Measurements from ENCODE around the gene APBA2. TPM values are rescaled to one million over a fixed set of nuclear protein-coding genes. Genes with fewer than 3 reads are reported as not detected.

APBA2 gene
- polyA plus RNA-seq, 2 of the 4 experiments (the other 2 are of a cell fraction): 11.4 to 12.6 TPM

DNA sequence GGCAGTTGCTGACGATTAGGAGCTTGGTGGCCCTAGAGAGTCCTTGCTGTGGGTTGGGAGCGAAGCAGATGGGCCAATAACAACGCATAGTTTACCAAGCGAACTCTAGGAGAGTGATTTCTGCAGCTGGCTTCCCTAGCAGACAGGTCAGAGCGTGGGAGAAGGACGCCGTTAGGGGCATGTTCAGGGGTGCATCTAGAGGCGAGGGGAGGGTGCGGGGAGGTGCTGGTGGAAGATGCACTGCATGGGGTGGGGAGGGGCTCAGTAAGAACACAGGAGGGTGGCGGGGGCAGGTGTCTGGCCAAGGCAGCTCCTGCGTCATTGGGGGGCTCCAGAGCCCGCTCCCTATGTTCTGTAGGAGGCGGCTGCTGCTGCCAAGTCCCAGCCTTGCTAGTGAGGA, 8.9 kb downstream of the APBA2 start:
- POLR2A ChIA-PET: no interaction called here
- Histone ChIP-seq H3K4me3 (no peak overlapping the region), H3K4me2 (no peak overlapping the region), H3K27ac (no peak overlapping the region), H3K4me1 (peaks cover 16% of the 10 kb centered on the region), H3K9me3 (no peaks in the 10 kb centered on the region)
- DNase-seq (ENCODE audit: low read depth in 1 of 2, low spot score in 1 of 2) (no peak), ATAC-seq (no peak), FAIRE-seq (no peak)
- TF ChIP-seq TFCP2L1 (CRISPR knock-in tag; IDR thresholded peaks at IDR 0.05) (no peak), MYC (IDR thresholded peaks at IDR 0.05; ENCODE audit: borderline replicate concordance, low read length) (no peak), EHF (CRISPR knock-in tag; IDR thresholded peaks at IDR 0.05) (no peak), RFX5 (IDR thresholded peaks at IDR 0.05) (no peak), HDAC2 (IDR thresholded peaks at IDR 0.05) (no peak), POLR2AphosphoS2 (conservative IDR thresholded peaks at IDR 0.05; ENCODE audit: low read length) (no peak), FOSB (CRISPR knock-in tag; IDR thresholded peaks at IDR 0.05) (no peak), CEBPB (IDR thresholded peaks at IDR 0.05) (no peak), BHLHE40 (IDR thresholded peaks at IDR 0.05; ENCODE audit: low read depth, low read length) (no peak), RARB (CRISPR knock-in tag; IDR thresholded peaks at IDR 0.05) (no peak), CBX8 (IDR thresholded peaks at IDR 0.05) (no peak), KDM5A (IDR thresholded peaks at IDR 0.05) (no peak), ESRRA (IDR thresholded peaks at IDR 0.05; ENCODE audit: borderline replicate concordance, low read length) (no peak), CBX2 (IDR thresholded peaks at IDR 0.05; ENCODE audit: borderline replicate concordance, low read depth) (no peak), MAFK (IDR thresholded peaks at IDR 0.05; ENCODE audit: partially characterized antibody) (no peak), GATA3 (IDR thresholded peaks at IDR 0.05; ENCODE audit: borderline replicate concordance) (no peak)
- TF ChIP-seq, protein P1, sequence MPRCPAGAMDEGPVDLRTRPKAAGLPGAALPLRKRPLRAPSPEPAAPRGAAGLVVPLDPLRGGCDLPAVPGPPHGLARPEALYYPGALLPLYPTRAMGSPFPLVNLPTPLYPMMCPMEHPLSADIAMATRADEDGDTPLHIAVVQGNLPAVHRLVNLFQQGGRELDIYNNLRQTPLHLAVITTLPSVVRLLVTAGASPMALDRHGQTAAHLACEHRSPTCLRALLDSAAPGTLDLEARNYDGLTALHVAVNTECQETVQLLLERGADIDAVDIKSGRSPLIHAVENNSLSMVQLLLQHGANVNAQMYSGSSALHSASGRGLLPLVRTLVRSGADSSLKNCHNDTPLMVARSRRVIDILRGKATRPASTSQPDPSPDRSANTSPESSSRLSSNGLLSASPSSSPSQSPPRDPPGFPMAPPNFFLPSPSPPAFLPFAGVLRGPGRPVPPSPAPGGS (IDR thresholded peaks at IDR 0.05): no peak
- WGBS (ENCODE audit: missing lambda C conversion rate): 89% methylated on average over 13 of the region's 13 CpGs
- CTCF ChIA-PET: no interaction called here

DNA sequence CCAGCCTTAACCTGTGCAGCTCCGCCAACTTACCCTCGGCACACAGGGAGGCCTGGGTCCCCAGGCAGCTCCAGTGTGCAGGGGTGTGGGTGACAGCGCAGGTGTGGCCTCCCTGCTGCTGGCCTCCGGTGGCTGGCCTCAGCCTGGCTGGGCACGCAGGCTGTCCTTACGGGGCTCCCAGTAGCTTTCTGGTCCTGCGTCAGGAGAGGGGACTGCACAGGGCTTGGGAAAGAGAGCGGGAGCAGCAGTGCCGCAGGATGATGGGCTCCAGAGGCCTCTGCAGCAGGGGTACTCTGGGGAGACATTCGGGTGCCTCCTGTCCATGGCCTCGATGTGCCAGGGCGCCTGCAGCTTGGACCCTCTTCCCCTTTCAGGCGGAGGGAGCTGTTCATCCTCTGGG, 9.4 kb downstream of the APBA2 start:
- no peak overlapping the region for H3K4me3 ChIP-seq
- CTCF ChIA-PET: no interaction called here
- H3K4me1 ChIP-seq: peaks cover 16% of the 10 kb centered on the region
- no peak for DNase-seq (ENCODE audit: low read depth in 1 of 2, low spot score in 1 of 2)
- POLR2A ChIA-PET: no interaction called here
- H3K4me2 ChIP-seq: no peak overlapping the region
- no peak for FAIRE-seq
- TF ChIP-seq ZFP36 (IDR thresholded peaks at IDR 0.05; ENCODE audit: borderline replicate concordance, partially characterized antibody): no peak
- TF ChIP-seq, protein P2, sequence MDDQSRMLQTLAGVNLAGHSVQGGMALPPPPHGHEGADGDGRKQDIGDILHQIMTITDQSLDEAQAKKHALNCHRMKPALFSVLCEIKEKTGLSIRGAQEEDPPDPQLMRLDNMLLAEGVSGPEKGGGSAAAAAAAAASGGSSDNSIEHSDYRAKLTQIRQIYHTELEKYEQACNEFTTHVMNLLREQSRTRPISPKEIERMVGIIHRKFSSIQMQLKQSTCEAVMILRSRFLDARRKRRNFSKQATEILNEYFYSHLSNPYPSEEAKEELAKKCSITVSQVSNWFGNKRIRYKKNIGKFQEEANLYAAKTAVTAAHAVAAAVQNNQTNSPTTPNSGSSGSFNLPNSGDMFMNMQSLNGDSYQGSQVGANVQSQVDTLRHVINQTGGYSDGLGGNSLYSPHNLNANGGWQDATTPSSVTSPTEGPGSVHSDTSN (IDR thresholded peaks at IDR 0.05): no peak
- no peak for TF ChIP-seq HDAC2 (IDR thresholded peaks at IDR 0.05)
- no peak for TF ChIP-seq NFE2L2 (conservative IDR thresholded peaks at IDR 0.05; ENCODE audit: low read length)
- TF ChIP-seq HOXA7 (CRISPR knock-in tag; IDR thresholded peaks at IDR 0.05): no peak
- no peak for TF ChIP-seq FOSB (CRISPR knock-in tag; IDR thresholded peaks at IDR 0.05)
- no peak for TF ChIP-seq FOSL2 (IDR thresholded peaks at IDR 0.05)
- TF ChIP-seq FOSL2 (CRISPR knock-in tag; IDR thresholded peaks at IDR 0.05): no peak
- no peaks in the 10 kb centered on the region for H3K9me3 ChIP-seq
- H3K27ac ChIP-seq: no peak overlapping the region
- WGBS (ENCODE audit: missing lambda C conversion rate): 93% methylated on average over 11 of the region's 13 CpGs
- no peak for ATAC-seq

DNA sequence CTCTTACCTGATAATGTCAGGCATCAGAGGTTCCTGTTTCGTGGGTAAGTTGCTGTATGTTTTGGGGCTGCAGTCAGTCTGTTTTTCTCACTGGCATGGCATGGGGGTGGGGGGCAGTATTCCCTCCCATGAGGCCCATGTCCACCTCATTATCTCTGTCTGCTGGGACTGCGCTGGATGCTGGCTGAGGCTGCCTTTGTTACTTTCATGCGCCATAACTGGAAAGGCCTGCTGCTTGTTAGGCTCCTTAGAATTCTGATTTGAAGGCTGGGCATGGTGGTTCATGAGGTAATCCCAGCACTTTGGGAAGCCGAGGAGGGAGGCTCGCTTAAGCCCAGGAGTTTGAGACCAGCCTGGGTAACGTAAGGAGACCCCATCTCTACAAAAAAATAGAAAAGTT, 9.8 kb downstream of the APBA2 start:
- H3K9me3 ChIP-seq: no peaks in the 10 kb centered on the region
- H3K4me2 ChIP-seq: no peak overlapping the region
- ChIA-PET POLR2A (no interaction called here), CTCF (no interaction called here)
- H3K27ac ChIP-seq: no peak overlapping the region
- DNase-seq (ENCODE audit: low read depth in 1 of 2, low spot score in 1 of 2) (no peak), FAIRE-seq (no peak), ATAC-seq (no peak)
- WGBS (ENCODE audit: missing lambda C conversion rate): 90% methylated on average over 6 of the region's 6 CpGs
- H3K4me3 ChIP-seq: no peak overlapping the region
- peaks cover 16% of the 10 kb centered on the region for H3K4me1 ChIP-seq
- no peak for TF ChIP-seq MAZ (IDR thresholded peaks at IDR 0.05; ENCODE audit: borderline replicate concordance, low read depth, low read length)
- no peak for TF ChIP-seq EP300 (IDR thresholded peaks at IDR 0.05)
- TF ChIP-seq CBX8 (IDR thresholded peaks at IDR 0.05): no peak
- TF ChIP-seq, protein P3, sequence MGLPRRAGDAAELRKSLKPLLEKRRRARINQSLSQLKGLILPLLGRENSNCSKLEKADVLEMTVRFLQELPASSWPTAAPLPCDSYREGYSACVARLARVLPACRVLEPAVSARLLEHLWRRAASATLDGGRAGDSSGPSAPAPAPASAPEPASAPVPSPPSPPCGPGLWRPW (IDR thresholded peaks at IDR 0.05): no peak
- TF ChIP-seq RFX5 (IDR thresholded peaks at IDR 0.05): no peak
- TF ChIP-seq NR3C1 (IDR thresholded peaks at IDR 0.05): no peak
- no peak for TF ChIP-seq EHMT2 (IDR thresholded peaks at IDR 0.05; ENCODE audit: low read depth)
- TF ChIP-seq, protein P4, sequence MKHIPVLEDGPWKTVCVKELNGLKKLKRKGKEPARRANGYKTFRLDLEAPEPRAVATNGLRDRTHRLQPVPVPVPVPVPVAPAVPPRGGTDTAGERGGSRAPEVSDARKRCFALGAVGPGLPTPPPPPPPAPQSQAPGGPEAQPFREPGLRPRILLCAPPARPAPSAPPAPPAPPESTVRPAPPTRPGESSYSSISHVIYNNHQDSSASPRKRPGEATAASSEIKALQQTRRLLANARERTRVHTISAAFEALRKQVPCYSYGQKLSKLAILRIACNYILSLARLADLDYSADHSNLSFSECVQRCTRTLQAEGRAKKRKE (CRISPR knock-in tag; IDR thresholded peaks at IDR 0.05; ENCODE audit: low read depth): no peak
- TF ChIP-seq, protein P5, sequence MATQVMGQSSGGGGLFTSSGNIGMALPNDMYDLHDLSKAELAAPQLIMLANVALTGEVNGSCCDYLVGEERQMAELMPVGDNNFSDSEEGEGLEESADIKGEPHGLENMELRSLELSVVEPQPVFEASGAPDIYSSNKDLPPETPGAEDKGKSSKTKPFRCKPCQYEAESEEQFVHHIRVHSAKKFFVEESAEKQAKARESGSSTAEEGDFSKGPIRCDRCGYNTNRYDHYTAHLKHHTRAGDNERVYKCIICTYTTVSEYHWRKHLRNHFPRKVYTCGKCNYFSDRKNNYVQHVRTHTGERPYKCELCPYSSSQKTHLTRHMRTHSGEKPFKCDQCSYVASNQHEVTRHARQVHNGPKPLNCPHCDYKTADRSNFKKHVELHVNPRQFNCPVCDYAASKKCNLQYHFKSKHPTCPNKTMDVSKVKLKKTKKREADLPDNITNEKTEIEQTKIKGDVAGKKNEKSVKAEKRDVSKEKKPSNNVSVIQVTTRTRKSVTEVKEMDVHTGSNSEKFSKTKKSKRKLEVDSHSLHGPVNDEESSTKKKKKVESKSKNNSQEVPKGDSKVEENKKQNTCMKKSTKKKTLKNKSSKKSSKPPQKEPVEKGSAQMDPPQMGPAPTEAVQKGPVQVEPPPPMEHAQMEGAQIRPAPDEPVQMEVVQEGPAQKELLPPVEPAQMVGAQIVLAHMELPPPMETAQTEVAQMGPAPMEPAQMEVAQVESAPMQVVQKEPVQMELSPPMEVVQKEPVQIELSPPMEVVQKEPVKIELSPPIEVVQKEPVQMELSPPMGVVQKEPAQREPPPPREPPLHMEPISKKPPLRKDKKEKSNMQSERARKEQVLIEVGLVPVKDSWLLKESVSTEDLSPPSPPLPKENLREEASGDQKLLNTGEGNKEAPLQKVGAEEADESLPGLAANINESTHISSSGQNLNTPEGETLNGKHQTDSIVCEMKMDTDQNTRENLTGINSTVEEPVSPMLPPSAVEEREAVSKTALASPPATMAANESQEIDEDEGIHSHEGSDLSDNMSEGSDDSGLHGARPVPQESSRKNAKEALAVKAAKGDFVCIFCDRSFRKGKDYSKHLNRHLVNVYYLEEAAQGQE (IDR thresholded peaks at IDR 0.05): no peak
- TF ChIP-seq POLR2A (IDR thresholded peaks at IDR 0.05; ENCODE audit: low read length): no peak
- TF ChIP-seq CHD2 (IDR thresholded peaks at IDR 0.05; ENCODE audit: low read length, partially characterized antibody): no peak
